HG03139 (cell line): Measurements from ENCODE around the gene RUSC1.

ENCODE experiments used
- ATAC-seq: cut with Tn5 transposase; IDR thresholded peaks from one replicate; pipeline ENCODE4 v1.9.1; 2021; ENCODE audit not compliant: unreplicated experiment

RUSC1 gene

DNA sequence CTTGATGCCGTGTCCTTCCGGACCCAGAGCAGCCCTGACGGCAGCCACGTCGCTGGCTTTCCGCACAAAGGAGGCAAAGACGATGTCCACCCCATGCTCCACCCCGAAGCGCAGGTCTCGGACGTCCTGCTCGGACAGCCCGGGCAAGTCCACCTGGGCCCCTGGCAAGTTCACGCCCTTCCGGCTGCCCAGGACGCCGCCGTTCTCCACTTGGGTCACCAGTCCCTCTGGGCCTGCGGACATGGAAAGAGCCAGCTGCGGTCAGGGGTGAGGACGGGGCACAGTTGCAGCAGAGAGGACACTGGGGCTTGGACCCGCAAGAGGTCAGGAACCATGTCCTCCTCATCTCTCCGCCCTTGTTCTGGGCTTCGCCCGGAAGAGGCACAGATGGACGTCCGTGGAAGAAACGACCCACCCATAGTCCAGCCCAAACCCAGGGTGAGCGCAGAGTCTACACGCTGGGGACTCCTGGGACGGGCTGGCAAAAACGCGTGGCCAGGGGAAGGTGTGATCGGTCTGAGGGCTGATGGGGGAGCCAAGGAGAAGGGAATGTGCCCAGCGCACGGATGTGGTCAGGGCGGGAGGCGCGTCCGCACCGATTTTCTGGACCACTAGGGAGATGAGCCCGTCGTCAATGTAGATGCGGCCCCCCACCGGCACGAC lies 26.0 kb upstream of the RUSC1 start:
- no peak for ATAC-seq

DNA sequence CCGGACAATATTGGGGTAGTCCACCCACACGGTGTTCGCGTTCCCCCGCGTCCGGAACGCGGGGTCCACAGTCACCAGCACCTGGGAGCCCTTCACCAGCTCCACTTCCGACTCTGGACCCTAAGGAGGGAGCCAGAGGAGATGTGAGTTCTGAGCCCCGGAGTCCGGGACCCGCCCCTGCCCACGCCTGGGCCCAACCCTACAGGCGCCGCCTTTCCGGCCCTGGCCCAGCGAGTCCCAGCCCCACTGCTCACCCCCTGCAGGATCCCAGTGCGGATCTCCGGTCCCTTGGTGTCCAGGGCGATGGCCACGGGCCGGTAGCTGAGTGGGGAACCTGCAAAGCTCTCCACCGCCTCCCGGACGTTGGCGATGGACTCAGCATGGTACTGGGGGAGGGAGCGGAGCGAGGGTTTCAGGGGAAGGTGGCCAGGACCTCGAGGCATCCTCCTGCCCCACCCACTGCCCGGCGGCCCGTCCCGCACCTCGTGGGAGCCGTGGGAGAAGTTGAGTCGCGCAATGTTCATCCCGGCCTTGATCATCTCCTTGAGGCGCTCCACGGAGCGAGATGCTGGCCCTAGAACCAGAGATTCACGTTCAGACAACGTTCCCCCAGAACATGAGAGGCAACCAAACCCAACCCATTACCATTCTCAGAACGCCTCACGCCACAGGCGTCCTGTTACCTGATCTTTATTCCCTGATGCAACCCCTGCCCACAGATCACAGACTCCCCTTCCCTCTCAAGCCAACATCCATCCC lies 25.3 kb upstream of the RUSC1 start:
- no peak for ATAC-seq

DNA sequence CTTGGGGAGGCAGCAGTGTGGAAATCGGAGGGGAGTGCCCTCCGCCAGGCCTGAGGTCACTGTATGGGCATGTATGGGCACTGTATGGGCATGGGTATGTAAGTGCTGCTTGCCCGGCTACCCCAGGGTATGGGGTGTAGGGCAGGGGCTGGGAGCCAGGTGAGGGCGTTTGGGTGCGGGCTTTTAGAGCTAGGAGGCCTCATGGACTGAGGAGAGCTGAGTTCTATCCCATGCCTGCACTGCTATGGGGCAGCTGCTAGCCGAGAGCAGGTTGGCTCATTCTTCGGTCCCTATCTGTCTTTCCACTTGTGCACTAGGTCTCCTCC lies 24.8 kb upstream of the RUSC1 start:
- no peak for ATAC-seq

DNA sequence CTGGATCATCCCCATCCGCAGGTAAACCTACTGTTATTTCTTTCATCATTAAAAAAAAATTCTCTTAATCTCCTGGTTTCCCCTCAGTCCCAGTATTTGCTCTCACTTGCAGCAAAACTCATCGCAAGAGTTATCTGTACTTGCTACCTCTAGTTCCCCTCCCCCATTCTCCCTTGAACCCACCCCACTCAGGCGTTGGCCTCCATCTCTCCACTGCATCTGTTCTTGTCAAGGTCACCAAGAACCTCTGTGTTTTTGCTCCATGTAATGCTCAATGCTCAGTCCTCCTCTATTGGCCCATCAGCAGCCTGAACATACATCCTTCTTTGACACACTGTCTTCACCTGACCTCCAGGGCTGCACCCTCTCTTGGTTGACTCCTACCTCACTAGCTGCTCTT lies 24.0 kb upstream of the RUSC1 start:
- no peak for ATAC-seq

DNA sequence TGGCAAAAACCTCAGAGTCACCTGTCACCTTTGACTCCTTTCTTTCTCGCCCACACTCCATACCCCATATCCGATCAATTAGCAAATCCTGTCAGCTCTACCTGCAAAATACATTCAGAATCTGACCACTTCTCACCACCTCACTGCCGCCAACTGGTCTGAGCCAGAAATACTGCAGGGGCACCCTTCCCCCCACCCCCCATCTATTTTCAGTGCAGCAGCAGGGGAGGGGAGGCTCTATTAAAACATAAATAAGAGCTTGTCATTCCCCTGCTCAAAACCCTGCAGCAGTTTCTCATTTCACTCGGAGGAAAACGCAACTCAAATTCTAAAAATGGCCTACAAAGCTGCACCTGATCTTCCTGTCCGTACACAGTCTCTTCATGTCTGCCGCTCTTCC lies 23.3 kb upstream of the RUSC1 start:
- ATAC-seq = no peak

DNA sequence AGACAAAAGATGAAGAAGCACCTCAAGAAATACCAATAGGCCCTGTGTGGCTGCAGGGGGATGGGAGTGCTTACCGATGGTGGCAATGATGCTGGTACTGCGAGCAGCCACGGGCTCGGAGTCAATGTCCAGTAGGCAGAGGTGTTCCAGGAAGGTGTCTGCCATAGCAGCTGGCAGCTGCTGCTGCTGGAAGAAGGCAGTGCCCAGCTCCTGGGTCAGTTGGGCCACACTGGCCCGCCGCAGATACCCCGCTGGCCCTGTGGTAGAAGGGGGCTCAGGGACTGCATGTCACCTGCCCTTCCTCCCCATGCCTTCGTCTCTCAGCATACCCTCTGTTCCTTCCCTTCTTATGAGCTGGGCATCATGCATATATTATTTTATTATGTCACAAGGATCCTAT lies 20.7 kb upstream of the RUSC1 start:
- no peak for ATAC-seq

DNA sequence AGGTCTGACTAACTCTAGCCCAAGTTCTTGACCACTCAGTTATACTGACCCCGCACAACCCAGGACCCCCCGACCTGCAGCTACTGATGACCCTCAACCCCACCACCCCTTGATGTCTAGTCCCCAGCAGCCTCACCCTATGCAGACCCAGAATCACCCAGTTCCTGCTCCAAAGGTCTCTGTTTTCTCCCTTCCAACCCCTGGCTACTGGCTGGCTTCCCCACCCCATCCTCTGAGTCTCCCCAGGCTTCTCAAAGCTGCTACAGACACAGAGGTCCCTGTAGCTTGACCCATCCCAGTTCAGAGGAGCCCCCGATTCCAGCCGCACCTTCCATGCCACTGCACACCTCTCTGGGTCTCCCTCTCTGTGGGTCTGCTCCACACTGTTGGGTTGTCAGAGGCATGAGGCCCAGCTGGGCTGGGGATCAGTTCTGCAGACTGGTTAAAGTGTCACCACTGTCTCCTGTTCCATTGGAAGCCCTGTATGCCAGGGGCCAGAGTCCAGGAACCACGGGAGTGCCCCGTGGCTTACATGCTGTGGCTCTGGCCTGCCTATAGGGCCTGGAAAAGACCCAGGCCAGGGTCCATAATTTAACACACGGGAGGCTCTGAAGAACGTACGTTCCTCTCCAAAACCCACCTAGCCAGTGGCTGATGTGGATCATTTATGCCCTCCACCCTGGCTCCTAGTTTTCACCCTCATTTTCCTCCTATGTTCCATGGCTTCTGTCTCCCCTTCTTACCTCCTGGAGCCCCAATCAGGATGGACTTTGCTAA lies 20.0 kb upstream of the RUSC1 start:
- ATAC-seq = no peak

DNA sequence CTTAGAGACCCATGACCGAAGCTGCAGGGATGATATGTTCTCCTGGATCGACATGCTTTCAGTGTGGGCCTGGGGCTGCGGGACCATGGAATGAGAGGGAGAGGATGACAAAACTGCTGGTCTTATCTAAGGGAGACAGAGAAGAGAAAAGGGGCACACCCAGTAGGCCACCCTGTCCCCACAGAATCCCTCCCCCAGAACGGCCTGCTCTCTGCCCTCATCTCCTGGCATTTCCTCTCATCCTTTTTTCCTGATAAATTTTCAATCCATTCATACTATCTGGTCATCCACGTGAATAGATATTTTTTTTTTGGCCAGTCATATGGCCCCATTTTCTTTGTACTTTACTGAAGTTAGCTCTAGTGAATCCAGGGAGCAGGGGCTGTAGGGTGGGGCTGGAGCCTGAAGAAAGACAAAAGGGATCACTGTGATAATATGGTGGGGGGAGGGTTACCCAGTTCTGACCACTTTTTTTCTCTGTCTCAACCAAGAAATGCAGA lies 19.3 kb upstream of the RUSC1 start, which contains the start of gene PKLR:
TSS of gene PKLR (minus strand) at position 97 of the 500 bp plus-strand sequence. CDS start at position 54, 43 bp downstream.
- no peak for ATAC-seq

DNA sequence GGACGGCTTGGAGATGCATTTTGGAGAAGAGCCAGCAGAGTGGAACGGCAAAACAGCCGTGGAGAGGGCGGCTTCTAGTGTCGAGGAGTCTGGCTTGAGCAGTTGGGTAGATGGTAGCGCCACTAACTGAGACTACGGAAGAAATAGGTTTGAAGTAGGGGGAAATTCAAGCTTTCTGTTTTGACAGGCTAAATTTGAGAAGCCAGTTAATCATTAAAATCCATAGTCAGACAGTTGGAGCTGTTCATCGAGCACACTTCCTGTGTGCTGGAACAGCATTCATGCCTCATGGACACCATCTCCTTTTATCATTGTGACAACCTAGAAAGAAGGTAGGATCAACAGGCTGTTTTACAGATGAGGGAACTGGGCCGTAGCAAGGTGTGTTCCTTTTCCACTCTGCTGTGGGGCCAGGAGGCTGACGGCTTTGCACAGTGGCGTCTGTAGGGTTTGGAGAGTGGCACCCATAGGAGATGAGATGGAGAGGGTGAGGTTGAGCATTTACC lies 16.1 kb upstream of the RUSC1 start:
- ATAC-seq = no peak

DNA sequence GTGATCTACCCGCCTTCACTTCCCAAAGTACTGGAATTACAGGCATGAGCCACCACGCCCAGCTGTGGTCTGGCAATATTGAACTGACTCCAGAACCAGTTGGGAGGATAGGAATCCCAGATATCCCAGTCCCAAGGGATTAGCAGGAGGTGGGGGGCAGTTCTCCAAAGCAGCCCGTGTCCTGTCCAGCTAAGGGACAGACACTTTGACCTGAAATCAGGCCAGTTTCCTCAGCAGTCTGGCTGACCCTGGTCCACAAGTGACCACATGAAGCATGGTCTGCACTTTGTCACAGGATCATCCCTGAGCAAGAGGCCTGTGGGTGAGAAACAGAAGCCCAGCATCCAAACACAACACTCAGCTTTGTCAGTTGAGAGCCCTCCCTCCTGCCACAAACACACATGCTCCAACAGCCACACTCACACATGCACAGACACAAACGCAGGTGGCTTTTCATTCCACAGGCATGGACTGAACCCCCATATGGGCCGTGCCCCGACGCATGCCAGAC lies 14.8 kb upstream of the RUSC1 start:
- no peak for ATAC-seq

DNA sequence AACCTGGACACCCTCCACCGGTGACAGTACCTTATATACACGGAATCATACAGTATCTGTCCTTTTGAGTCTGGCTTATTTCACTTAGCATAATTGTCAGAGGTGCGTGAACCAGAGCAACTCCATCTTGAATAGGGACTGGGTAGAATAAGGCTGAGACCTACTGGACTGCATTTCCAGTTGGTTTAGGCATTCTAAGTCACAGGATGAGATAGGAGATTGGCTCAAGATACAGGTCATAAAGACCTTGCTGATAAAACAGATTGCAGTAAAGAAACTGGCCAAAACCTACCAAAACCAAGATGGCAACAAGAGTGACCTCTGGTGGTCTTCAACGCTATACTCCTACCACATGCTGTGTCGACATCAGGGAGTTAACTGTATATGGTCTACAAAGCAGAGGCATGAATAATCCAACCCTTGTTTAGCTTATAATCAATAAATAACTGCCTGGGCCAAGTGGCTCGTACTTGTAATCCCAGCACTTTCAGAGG lies 13.4 kb upstream of the RUSC1 start:
- ATAC-seq = no peak

DNA sequence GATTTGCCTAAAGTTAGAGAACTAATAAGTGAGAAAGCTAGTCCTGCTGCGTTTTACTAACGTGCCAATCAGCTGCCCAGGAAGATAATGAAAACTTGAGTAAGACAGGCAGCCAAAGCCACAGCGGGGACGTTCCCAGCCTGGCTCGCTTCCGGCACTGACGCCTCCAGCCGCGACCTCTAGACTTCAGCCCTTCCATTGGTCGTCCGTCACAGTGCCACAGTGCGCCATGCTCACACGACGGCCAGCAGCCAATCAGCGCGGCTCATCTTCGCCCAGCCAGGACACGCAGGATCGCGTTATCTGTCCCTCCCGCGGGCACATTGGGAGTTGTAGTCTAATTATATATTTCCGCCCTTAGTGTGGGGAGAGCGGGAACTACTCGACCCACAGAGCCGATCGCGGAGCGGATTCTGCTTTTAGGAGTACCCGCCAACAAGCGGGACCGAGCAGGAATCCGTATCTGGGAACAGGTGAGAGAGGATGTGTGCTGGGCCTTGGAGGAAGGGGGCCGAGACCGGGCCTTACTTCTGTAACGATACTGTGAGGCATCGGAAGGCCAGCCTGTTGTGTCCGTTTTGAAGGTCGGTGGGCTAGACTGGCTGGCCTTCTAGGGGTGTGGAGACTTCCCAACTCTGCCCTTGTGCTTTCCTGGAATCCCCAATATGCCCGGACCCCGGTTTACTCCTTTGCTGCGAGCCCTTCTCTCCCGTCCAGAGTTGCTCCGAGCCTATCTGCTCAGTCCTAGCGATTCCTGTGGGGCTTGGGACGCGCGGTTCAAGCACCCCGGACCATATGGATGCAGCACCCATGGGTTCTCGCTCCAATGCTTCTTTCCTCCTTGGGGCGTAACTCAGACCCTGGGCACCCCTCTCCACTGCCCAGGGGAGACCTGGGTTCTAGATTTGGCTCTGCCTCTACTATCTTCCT lies 11.9 kb upstream of the RUSC1 start, which contains the start of gene FDPS:
TSS of gene FDPS (plus strand) at position 374 of the 930 bp plus-strand sequence. CDS start 924 bp downstream, outside the sequence.
- peak; percentile 91 for ATAC-seq

DNA sequence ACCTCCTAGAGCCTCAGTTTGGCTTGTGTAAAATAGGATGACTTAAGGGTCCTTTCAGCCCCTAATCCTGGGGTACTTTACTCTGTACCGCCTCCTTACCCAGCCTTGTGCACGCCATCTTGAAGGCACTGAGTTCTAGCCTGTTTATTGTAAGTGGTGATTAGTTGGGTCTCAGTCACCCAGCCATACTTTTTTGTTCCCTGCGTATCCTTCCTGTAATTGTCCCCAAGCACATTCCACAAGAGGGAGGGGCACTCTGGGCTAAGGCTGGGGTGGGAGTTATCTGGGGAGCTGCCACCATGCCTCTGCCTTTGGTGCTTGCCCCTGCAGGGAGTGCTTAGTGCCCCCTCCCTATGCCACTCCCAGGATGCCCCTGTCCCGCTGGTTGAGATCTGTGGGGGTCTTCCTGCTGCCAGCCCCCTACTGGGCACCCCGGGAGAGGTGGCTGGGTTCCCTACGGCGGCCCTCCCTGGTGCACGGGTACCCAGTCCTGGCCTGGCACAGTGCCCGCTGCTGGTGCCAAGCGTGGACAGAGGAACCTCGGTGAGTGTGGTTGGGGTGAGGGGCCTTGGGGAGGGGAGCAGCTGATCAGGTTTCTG lies 11.2 kb upstream of the RUSC1 start:
- no peak for ATAC-seq

DNA sequence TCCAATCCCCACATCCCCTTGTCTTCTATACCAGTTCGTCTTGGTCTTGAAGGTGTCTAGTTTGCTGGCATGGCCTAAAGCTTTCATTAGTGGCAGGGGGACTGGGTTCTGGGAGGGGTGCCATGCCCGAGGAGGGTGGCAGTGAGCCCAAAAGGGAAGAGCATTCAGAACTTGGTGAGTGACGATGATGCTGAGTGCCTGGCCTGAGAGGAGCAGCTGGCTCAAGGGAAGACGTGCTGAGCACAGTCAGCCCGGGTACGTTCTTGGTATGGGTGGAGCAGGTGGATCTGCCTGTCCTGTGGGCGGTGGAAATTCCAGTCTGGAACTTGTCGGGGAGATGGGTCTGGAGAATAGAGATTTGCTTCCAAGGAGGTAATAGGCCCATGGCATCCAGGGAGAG lies 7.4 kb upstream of the RUSC1 start:
- ATAC-seq = no peak

DNA sequence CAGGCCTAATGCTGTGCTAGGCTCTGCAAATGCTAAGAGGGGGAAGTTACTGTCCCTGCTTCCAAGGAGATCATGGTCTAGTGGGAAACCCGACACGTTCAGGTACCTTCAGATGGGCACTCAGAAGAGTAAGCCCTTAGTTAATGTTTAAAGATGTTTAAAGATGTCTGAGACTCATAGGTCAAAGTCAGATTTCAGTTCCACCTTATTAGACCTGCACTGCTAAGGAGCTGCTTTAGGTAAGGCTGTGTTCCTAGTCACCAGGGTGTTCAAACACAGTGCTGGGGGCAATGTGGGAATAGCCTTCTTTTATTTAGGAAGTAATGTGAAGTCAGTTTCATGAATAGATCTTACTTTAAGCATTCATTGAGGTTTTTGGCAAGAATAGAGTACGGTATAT lies 3.8 kb upstream of the RUSC1 start:
- ATAC-seq = no peak

DNA sequence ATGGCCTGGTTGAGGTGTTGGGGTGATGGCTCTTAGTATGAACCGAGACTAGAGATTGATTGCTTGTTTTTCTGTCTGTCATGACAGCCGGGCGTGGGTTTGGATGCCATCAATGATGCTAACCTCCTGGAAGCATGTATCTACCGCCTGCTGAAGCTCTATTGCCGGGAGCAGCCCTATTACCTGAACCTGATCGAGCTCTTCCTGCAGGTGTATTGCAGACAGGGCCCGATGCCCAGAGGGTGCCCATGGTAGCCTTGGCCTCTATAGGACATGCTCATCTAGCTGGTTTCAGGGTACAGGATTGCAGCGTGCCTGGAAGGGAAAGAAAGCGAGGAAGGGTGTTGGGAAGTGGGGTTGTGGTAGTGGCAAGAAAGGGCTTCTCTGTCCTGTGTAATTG lies 2.6 kb upstream of the RUSC1 start:
- no peak for ATAC-seq

DNA sequence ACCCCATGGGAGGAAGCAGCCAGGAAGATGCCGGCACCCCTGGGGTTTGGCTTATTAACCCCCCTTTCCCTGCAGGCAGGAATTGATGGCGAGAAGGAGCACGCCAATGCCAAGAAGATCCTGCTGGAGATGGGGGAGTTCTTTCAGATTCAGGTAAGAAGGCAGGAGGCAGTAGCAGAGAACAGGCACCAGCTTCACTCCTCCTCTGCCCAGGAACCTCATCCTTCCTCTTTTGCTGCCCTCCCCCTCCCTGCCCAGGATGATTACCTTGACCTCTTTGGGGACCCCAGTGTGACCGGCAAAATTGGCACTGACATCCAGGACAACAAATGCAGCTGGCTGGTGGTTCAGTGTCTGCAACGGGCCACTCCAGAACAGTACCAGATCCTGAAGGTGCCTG lies 1.2 kb upstream of the RUSC1 start:
- ATAC-seq = no peak

DNA sequence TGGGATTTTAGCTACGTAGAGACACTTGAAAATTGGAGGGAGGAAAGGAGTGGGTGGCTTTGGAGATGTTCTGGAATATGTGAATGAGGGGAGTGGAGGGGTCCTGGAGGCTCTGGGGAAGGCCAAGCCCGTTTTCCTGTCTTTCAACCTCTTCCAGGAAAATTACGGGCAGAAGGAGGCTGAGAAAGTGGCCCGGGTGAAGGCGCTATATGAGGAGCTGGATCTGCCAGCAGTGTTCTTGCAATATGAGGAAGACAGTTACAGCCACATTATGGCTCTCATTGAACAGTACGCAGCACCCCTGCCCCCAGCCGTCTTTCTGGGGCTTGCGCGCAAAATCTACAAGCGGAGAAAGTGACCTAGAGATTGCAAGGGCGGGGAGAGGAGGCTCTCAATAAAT lies 442 bp upstream of the RUSC1 start:
- ATAC-seq = no peak

DNA sequence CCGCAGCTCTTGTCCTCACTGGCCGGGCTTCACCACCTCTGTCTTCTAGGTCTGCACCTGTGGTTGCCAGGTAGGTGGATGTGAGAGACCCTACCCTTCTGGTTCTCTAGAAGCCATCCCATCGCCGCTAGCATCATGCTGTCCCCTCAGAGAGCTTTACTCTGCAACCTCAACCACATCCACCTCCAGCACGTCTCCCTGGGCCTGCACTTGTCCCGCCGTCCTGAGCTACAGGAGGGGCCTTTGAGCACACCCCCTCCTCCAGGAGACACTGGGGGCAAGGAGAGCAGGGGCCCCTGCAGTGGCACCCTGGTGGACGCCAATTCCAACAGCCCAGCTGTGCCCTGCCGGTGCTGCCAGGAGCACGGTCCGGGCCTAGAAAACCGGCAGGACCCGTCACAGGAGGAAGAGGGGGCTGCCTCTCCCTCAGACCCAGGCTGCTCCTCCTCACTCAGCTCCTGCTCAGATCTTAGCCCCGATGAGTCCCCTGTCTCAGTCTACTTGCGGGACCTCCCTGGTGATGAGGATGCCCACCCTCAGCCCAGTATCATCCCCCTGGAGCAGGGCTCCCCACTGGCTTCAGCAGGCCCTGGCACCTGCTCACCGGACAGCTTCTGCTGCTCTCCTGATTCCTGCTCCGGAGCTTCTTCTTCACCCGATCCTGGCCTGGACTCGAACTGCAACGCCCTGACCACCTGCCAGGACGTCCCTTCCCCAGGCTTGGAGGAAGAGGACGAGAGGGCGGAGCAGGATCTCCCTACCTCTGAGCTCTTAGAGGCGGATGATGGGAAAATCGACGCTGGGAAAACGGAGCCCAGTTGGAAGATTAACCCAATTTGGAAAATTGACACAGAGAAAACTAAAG lies 1.2 kb downstream of the RUSC1 start:
- ATAC-seq = no peak
